ENCODE data around the gene ANTXRL.
"Not testable (repeated sequence)": the region's sequence is repeated elsewhere in the genome, so short reads cannot be mapped to it uniquely, and the experiment has no call there.

The ANTXRL gene

GRCh38 chr10:46257099-46257498 lies 29.7 kb upstream of the ANTXRL start:
- no peaks in the 10 kb centered on the region for H3K27me3 ChIP-seq (ENCODE audit: low read depth, low read length)
- H3K36me3 ChIP-seq (ENCODE audit: control insufficient read depth in 1 of 2, insufficient read depth in 2 of 2, low read length in 2 of 2), result no peaks in the 10 kb centered on the region
- H3K4me3 ChIP-seq (ENCODE audit: low read depth in 1 of 2, low read length in 2 of 2), result no peak overlapping the region
- H3K4me1 ChIP-seq (ENCODE audit: control insufficient read depth in 1 of 2, insufficient read depth in 2 of 2, low read length in 2 of 2), result no peaks in the 10 kb centered on the region
- no peak overlapping the region for H3K27ac ChIP-seq (ENCODE audit: low read length)
- H3K9me3 ChIP-seq (ENCODE audit: control insufficient read depth in 1 of 2, low read length in 2 of 2), result no peaks in the 10 kb centered on the region

GRCh38 chr10:46262906-46263560 lies 23.8 kb upstream of the ANTXRL start:
- H3K4me1 ChIP-seq (ENCODE audit: control insufficient read depth in 1 of 2, insufficient read depth in 2 of 2, low read length in 2 of 2); H3K27me3 ChIP-seq (ENCODE audit: low read depth, low read length); H3K36me3 ChIP-seq (ENCODE audit: control insufficient read depth in 1 of 2, insufficient read depth in 2 of 2, low read length in 2 of 2); H3K4me3 ChIP-seq (ENCODE audit: low read depth in 1 of 2, low read length in 2 of 2); H3K27ac ChIP-seq (ENCODE audit: low read length); H3K9me3 ChIP-seq (ENCODE audit: control insufficient read depth in 1 of 2, low read length in 2 of 2): not testable (repeated sequence)

- no peak overlapping the region for H3K4me3 ChIP-seq (ENCODE audit: low read depth in 1 of 2, low read length in 2 of 2)
- no peaks in the 10 kb centered on the region for H3K36me3 ChIP-seq (ENCODE audit: control insufficient read depth in 1 of 2, insufficient read depth in 2 of 2, low read length in 2 of 2)
- no peaks in the 10 kb centered on the region for H3K27me3 ChIP-seq (ENCODE audit: low read depth, low read length)
- H3K4me1 ChIP-seq (ENCODE audit: control insufficient read depth in 1 of 2, insufficient read depth in 2 of 2, low read length in 2 of 2), result no peaks in the 10 kb centered on the region
- no peak overlapping the region for H3K27ac ChIP-seq (ENCODE audit: low read length)
- H3K9me3 ChIP-seq (ENCODE audit: control insufficient read depth in 1 of 2, low read length in 2 of 2), result no peaks in the 10 kb centered on the region
These were observed 22.9 kb upstream of the ANTXRL start for GRCh38 chr10:46263831-46264268.

- H3K4me3 ChIP-seq (ENCODE audit: low read depth in 1 of 2, low read length in 2 of 2), result no peak overlapping the region
- no peak overlapping the region for H3K27ac ChIP-seq (ENCODE audit: low read length)
- H3K4me1 ChIP-seq (ENCODE audit: control insufficient read depth in 1 of 2, insufficient read depth in 2 of 2, low read length in 2 of 2), result no peaks in the 10 kb centered on the region
- no peaks in the 10 kb centered on the region for H3K36me3 ChIP-seq (ENCODE audit: control insufficient read depth in 1 of 2, insufficient read depth in 2 of 2, low read length in 2 of 2)
- H3K27me3 ChIP-seq (ENCODE audit: low read depth, low read length), result no peaks in the 10 kb centered on the region
- H3K9me3 ChIP-seq (ENCODE audit: control insufficient read depth in 1 of 2, low read length in 2 of 2), result no peaks in the 10 kb centered on the region
These were observed 22.5 kb upstream of the ANTXRL start for GRCh38 chr10:46264336-46264735.

- Histone ChIP-seq H3K4me3 (ENCODE audit: low read depth in 1 of 2, low read length in 2 of 2) (no peak overlapping the region), H3K36me3 (ENCODE audit: control insufficient read depth in 1 of 2, insufficient read depth in 2 of 2, low read length in 2 of 2) (no peaks in the 10 kb centered on the region), H3K9me3 (ENCODE audit: control insufficient read depth in 1 of 2, low read length in 2 of 2) (no peaks in the 10 kb centered on the region), H3K27me3 (ENCODE audit: low read depth, low read length) (no peaks in the 10 kb centered on the region), H3K4me1 (ENCODE audit: control insufficient read depth in 1 of 2, insufficient read depth in 2 of 2, low read length in 2 of 2) (no peaks in the 10 kb centered on the region), H3K27ac (ENCODE audit: low read length) (no peak overlapping the region)
These were observed 21.9 kb upstream of the ANTXRL start for GRCh38 chr10:46264737-46265368.

- not testable (repeated sequence) for H3K27ac ChIP-seq (ENCODE audit: low read length); H3K9me3 ChIP-seq (ENCODE audit: control insufficient read depth in 1 of 2, low read length in 2 of 2); H3K4me3 ChIP-seq (ENCODE audit: low read depth in 1 of 2, low read length in 2 of 2); H3K27me3 ChIP-seq (ENCODE audit: low read depth, low read length); H3K36me3 ChIP-seq (ENCODE audit: control insufficient read depth in 1 of 2, insufficient read depth in 2 of 2, low read length in 2 of 2); H3K4me1 ChIP-seq (ENCODE audit: control insufficient read depth in 1 of 2, insufficient read depth in 2 of 2, low read length in 2 of 2)
These were observed 21.1 kb upstream of the ANTXRL start for GRCh38 chr10:46265566-46266305.

GRCh38 chr10:46266306-46266985 lies 20.4 kb upstream of the ANTXRL start:
- no peaks in the 10 kb centered on the region for H3K36me3 ChIP-seq (ENCODE audit: control insufficient read depth in 1 of 2, insufficient read depth in 2 of 2, low read length in 2 of 2)
- no peak overlapping the region for H3K4me3 ChIP-seq (ENCODE audit: low read depth in 1 of 2, low read length in 2 of 2)
- no peak overlapping the region for H3K27ac ChIP-seq (ENCODE audit: low read length)
- no peaks in the 10 kb centered on the region for H3K27me3 ChIP-seq (ENCODE audit: low read depth, low read length)
- no peaks in the 10 kb centered on the region for H3K9me3 ChIP-seq (ENCODE audit: control insufficient read depth in 1 of 2, low read length in 2 of 2)
- no peaks in the 10 kb centered on the region for H3K4me1 ChIP-seq (ENCODE audit: control insufficient read depth in 1 of 2, insufficient read depth in 2 of 2, low read length in 2 of 2)

- Histone ChIP-seq H3K27ac (ENCODE audit: low read length) (no peak overlapping the region), H3K27me3 (ENCODE audit: low read depth, low read length) (no peaks in the 10 kb centered on the region), H3K9me3 (ENCODE audit: control insufficient read depth in 1 of 2, low read length in 2 of 2) (no peaks in the 10 kb centered on the region), H3K4me3 (ENCODE audit: low read depth in 1 of 2, low read length in 2 of 2) (no peak overlapping the region), H3K4me1 (ENCODE audit: control insufficient read depth in 1 of 2, insufficient read depth in 2 of 2, low read length in 2 of 2) (no peaks in the 10 kb centered on the region), H3K36me3 (ENCODE audit: control insufficient read depth in 1 of 2, insufficient read depth in 2 of 2, low read length in 2 of 2) (no peaks in the 10 kb centered on the region)
These were observed 19.4 kb upstream of the ANTXRL start for GRCh38 chr10:46267132-46267985.

- Histone ChIP-seq H3K27ac (ENCODE audit: low read length) (no peak overlapping the region), H3K4me3 (ENCODE audit: low read depth in 1 of 2, low read length in 2 of 2) (no peak overlapping the region), H3K4me1 (ENCODE audit: control insufficient read depth in 1 of 2, insufficient read depth in 2 of 2, low read length in 2 of 2) (no peaks in the 10 kb centered on the region), H3K27me3 (ENCODE audit: low read depth, low read length) (no peaks in the 10 kb centered on the region), H3K9me3 (ENCODE audit: control insufficient read depth in 1 of 2, low read length in 2 of 2) (no peaks in the 10 kb centered on the region), H3K36me3 (ENCODE audit: control insufficient read depth in 1 of 2, insufficient read depth in 2 of 2, low read length in 2 of 2) (no peaks in the 10 kb centered on the region)
These were observed 18.5 kb upstream of the ANTXRL start for GRCh38 chr10:46268076-46268881.

- H3K9me3 ChIP-seq (ENCODE audit: control insufficient read depth in 1 of 2, low read length in 2 of 2); H3K36me3 ChIP-seq (ENCODE audit: control insufficient read depth in 1 of 2, insufficient read depth in 2 of 2, low read length in 2 of 2); H3K4me3 ChIP-seq (ENCODE audit: low read depth in 1 of 2, low read length in 2 of 2); H3K27ac ChIP-seq (ENCODE audit: low read length); H3K4me1 ChIP-seq (ENCODE audit: control insufficient read depth in 1 of 2, insufficient read depth in 2 of 2, low read length in 2 of 2); H3K27me3 ChIP-seq (ENCODE audit: low read depth, low read length): not testable (repeated sequence)
These were observed 17.2 kb upstream of the ANTXRL start for GRCh38 chr10:46269554-46270053.
